T47D (cell line): ENCODE results near the gene ZC3H7A.

Experiments used
- DNase-seq, 2 experiments: peaks; one replicate each; pipeline versions ENCODE4 v3.0.0 to v3.0.0-alpha.2; 2011 to 2012; ENCODE audit warnings: low read depth in 1 of 2, low spot score in 1 of 2
- JUND ChIP-seq: IDR thresholded peaks from 2 replicates; pipeline ENCODE4 v1.6.1; 2012; ENCODE audit warnings: low read depth
- in situ Hi-C: cut with HindIII; loops from 2 replicates; pipeline ENCODE4 v1.10.0; 2016; ENCODE audit warnings: low sequenced_read_pairs, low pct_unique_long_range_greater_than_20kb

The ZC3H7A gene

GRCh38 chr16:11734025-11734652 is 62.9 kb downstream of the ZC3H7A start:
- in situ Hi-C loops, result no loop called here
- no peak for DNase-seq
- TF ChIP-seq JUND, result no peak

GRCh38 chr16:11731222-11731621 is 65.8 kb downstream of the ZC3H7A start:
- in situ Hi-C loops, result no loop called here
- no peak for DNase-seq
- TF ChIP-seq JUND, result no peak

- no peak for DNase-seq
- TF ChIP-seq JUND, result no peak
- in situ Hi-C loops, result no loop called here
Observed at GRCh38 chr16:11729787-11730186, 67.3 kb downstream of the ZC3H7A start.

- in situ Hi-C loops, result no loop called here
- no peak for TF ChIP-seq JUND
- no peak for DNase-seq
Observed at GRCh38 chr16:11727796-11728543, 69.1 kb downstream of the ZC3H7A start.

- TF ChIP-seq JUND, result no peak
- in situ Hi-C loops, result no loop called here
- no peak for DNase-seq
Observed at GRCh38 chr16:11726008-11726407, 71.0 kb downstream of the ZC3H7A start.

GRCh38 chr16:11725457-11725856 is 71.6 kb downstream of the ZC3H7A start:
- in situ Hi-C loops, result no loop called here
- no peak for TF ChIP-seq JUND
- DNase-seq, result no peak

GRCh38 chr16:11722468-11722808 is 74.6 kb downstream of the ZC3H7A start:
- no peak for DNase-seq
- in situ Hi-C loops, result no loop called here
- TF ChIP-seq JUND, result no peak

- in situ Hi-C loops, result no loop called here
- TF ChIP-seq JUND, result no peak
- no peak for DNase-seq
Observed at GRCh38 chr16:11721781-11722467, 75.1 kb downstream of the ZC3H7A start.

GRCh38 chr16:11719762-11720161 is 77.3 kb downstream of the ZC3H7A start:
- in situ Hi-C loops, result no loop called here
- DNase-seq, result no peak
- TF ChIP-seq JUND, result no peak

- DNase-seq, result no peak
- in situ Hi-C loops, result no loop called here
- no peak for TF ChIP-seq JUND
Observed at GRCh38 chr16:11719171-11719570, 77.9 kb downstream of the ZC3H7A start.

GRCh38 chr16:11717811-11718210 is 79.2 kb downstream of the ZC3H7A start:
- in situ Hi-C loops, result no loop called here

GRCh38 chr16:11716336-11716735 is 80.7 kb downstream of the ZC3H7A start:
- DNase-seq, result no peak
- in situ Hi-C loops, result no loop called here
- TF ChIP-seq JUND, result no peak

More at GRCh38 chr16:11717811-11718210, 79.2 kb downstream of the ZC3H7A start:
- DNase-seq, result no peak
- TF ChIP-seq JUND, result no peak

GRCh38 chr16:11715246-11715947 is 81.7 kb downstream of the ZC3H7A start:
- no peak for TF ChIP-seq JUND
- in situ Hi-C loops, result no loop called here
- no peak for DNase-seq
